ENCODE results near the gene ANKDD1A.

ANKDD1A gene

GRCh38 chr15:64911311-64912186, at the start of gene ANKDD1A:
TSS of gene ANKDD1A (plus strand) at chr15:64911902. CDS start at chr15:64911931, 29 bp downstream.
- DNase-seq (ENCODE audit: low read depth, low spot score), result peak; percentile 65

GRCh38 chr15:64861960-64862359, 49.7 kb upstream of the ANKDD1A start:
- DNase-seq (ENCODE audit: low read depth, low spot score), result no peak

- no peak for DNase-seq (ENCODE audit: low read depth, low spot score)
Observed at GRCh38 chr15:64862408-64862807, 49.3 kb upstream of the ANKDD1A start.

DNA sequence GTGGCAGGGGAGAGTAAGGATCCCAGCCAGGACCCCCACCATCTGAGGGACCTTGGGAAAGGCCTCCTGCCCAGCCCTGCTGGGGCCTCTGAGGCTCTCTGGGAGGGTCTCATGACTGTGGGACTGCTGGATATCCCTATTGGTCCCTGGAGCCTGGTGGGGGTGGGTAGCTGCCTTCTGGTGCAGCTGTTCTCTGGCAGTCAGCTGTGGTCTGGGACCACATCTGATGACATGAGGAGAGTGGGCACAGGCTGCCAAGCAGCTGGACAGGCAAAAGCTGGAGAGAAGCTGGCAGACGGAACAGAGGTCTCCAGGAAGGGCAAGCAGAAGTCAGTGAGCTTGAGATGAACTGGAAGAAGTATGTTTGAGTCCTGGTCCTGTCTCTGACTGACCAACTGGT, 47.6 kb upstream of the ANKDD1A start:
- no peak for DNase-seq (ENCODE audit: low read depth, low spot score)

DNA sequence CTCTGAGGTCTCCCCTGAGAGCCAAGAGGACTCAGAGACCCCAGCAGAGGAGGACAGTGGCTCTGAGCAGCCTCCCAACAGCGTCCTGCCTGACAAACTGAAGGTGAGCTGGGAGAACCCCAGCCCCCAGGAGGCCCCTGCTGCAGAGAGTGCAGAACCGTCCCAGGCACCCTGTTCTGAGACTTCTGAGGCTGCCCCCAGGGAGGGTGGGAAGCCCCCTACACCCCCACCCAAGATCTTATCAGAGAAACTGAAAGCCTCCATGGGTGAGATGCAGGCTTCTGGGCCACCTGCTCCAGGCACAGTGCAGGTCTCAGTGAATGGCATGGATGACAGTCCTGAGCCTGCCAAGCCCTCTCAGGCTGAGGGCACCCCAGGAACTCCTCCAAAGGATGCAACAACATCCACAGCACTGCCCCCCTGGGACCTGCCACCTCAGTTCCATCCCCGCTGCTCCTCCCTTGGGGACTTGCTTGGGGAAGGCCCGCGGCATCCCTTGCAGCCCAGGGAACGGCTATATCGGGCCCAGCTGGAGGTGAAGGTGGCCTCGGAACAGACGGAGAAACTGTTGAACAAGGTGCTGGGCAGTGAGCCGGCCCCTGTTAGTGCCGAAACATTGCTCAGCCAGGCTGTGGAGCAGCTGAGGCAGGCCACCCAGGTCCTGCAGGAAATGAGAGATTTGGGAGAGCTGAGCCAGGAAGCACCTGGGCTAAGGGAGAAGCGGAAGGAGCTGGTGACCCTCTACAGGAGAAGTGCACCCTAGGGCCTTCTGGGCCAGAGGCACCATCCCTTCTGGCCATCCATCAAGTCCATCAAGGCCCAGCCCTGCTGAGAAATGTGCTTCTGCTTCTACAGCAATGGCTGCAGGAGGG, 46.3 kb upstream of the ANKDD1A start:
- DNase-seq (ENCODE audit: low read depth, low spot score), result no peak

GRCh38 chr15:64865998-64866520, 45.6 kb upstream of the ANKDD1A start:
- DNase-seq (ENCODE audit: low read depth, low spot score), result peak; percentile 86

DNA sequence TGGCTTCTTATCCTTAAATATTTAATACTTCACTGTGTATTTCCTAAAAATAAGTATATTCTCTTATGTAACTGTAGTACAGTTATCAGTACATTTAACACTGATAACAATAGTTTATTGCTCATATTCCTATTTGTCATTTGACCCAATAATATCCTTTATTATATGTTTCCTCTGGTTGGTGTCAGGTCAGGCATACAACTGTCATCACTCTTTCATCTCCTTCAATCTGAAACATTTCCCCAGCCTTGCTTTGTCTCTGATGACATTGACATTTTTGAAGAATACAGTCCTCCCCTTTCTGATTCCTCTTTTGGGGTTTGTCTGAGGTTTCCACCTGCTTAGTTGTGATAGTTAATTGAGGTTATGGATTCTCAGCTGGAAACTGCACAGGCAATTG, 42.2 kb upstream of the ANKDD1A start:
- DNase-seq (ENCODE audit: low read depth, low spot score), result no peak

GRCh38 chr15:64870353-64870752, 41.3 kb upstream of the ANKDD1A start:
- DNase-seq (ENCODE audit: low read depth, low spot score), result no peak

DNA sequence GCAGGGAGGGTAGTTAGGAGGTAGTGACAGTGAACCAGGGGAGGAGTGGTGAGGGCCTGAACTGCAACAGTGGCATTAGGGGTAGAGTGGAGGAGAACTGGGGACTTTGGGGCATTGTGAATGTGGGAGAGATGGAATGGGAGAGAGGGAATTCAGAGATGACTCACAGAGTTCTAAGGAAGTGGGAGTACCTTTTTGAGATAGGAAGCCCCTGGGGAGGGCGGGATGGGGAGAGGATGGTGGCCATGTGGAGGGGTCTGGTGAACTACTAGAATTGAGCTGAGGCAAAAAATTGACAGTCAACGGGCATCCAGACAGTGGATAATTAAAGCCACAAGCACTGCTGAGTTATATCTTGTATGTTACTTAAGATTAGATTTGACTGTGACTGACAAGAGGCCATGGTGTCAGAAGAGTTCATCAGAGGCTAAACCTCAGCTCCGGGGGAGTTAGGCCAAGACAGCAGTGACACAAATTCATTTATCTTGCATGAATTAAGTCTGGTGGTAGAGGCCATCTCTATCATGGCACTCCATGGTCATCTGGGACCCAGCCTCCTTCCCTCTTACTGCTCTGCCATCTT, 36.0 kb upstream of the ANKDD1A start:
- DNase-seq (ENCODE audit: low read depth, low spot score), result no peak

DNA sequence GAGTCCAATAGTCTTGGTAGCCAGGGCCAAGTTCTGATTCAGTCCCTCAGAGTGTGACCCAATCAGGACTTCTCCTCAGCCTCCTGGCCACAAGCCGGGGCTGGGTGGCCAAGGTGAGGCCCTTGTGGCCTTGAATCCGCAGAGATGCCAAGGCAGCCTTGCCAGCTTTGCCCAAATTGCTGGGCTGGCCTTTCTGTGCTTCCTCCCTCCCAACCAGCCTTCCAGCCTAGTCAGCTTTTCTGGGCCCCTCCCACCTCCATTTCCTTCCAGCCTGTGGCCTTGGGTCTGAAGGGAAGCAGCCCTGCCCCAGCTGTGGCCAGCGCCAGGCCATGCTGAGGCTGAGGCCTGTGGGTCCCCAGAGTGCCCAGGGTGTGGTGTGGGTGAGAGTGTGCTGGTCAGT, 34.3 kb upstream of the ANKDD1A start:
- DNase-seq (ENCODE audit: low read depth, low spot score), result no peak

- DNase-seq (ENCODE audit: low read depth, low spot score), result no peak
Observed at GRCh38 chr15:64878705-64879104, 33.0 kb upstream of the ANKDD1A start.

- no peak for DNase-seq (ENCODE audit: low read depth, low spot score)
Observed at GRCh38 chr15:64883100-64883581, 28.6 kb upstream of the ANKDD1A start.

DNA sequence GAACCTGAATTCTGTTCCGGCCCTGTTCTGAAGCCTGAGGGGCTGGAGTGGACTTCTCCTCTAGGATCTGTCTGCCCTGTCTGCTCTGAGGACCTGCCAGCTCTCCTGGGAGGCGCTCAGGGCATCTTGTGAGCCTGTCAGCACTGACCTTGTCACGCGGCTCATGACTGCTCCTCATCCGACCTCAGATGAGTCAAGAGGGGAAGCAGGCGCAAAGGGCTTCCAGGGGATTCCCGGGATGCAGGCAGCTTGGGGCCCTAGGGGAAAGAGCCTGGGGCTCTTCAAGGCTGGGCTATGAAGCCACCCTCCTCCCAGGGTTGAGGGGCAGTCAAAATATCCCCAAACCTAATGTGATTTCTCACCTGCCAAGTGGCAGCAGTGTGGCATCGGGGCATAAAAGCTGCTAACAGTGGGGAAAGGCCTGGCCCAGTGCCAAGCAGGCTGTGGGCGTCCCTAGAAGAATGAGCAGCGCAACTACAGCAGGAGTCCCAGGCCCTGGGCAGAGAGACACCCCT, 27.6 kb upstream of the ANKDD1A start:
- DNase-seq (ENCODE audit: low read depth, low spot score), result peak; percentile 47

GRCh38 chr15:64884679-64885078, 27.0 kb upstream of the ANKDD1A start:
- DNase-seq (ENCODE audit: low read depth, low spot score), result no peak

GRCh38 chr15:64888336-64888735, 23.4 kb upstream of the ANKDD1A start:
- no peak for DNase-seq (ENCODE audit: low read depth, low spot score)

DNA sequence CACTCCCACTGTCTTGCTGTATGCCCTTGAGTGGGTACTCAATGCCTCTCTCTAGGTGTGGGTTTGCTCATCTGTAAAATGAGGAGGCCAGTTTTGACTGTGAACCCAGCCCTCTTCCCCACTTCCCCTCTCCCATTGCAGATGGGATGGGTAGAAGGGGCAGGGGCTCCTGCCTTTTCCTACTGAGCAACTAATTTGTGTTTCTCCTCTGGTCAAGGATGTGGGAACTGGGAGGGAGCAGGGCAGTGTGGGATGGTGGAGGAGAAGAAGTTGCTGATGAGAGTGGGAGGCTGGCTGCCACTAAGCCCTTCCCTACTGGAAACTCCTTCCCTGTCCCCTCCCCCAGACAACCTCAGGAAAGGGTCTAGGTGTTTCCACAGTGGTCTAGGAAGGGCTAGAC, 20.1 kb upstream of the ANKDD1A start:
- DNase-seq (ENCODE audit: low read depth, low spot score), result no peak

- no peak for DNase-seq (ENCODE audit: low read depth, low spot score)
Observed at GRCh38 chr15:64892847-64893403, 18.8 kb upstream of the ANKDD1A start.

DNA sequence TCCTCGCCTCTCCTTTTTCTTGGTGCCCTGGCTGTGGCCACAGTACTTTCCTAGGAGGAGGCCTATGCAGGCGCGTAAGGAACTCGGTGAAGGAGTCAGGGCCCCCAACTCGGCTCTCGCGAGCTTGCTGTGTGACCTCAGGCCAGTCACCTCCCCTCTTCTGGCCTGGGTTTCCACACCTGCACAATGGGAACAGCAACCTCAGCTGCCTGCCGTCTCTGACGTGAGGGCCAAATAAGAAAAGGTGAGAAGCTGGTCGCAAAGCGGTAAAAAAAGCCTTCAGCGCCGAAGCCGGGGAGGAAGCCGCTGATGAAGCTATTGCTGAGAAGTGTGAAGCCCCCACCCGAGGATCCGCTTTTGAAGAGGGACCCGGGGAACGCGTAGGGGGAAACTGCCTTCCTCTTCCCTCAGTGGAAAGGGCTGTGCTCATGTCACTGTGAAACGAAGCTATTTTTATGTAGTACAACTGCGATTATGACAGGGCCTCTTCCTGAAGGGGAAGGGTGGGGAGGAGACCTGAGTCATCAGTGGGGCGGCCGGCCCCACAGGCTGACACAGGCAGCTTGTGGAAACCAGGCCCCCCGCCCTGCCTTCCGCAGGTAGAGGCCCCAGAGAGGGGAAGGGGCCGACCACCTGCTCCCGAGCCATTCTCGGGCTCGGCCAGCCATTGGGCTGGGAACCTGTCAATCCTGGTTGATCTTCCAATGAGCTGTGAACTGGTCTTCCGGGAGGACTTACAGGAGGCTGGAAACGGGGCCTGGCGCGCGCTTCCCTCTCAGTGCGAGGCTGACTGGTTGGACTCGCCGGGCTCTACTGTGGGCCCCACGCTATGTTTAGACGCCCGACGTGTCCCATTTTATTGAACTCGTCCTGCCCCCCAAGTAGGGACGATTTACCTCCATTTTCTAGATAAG, 18.0 kb upstream of the ANKDD1A start:
- peak; percentile 98 for DNase-seq (ENCODE audit: low read depth, low spot score)

- no peak for DNase-seq (ENCODE audit: low read depth, low spot score)
Observed at GRCh38 chr15:64894395-64895056, 17.2 kb upstream of the ANKDD1A start.
